SKM-1 treated with dmso at 0.1 percent for 144 hours (cell line): ENCODE results near the gene WDR13.
"Not testable (repeated sequence)": the region's sequence is repeated elsewhere in the genome, so short reads cannot be mapped to it uniquely, and the experiment has no call there.

Experiments used
- DNase-seq: peaks from one replicate; lab custom pipeline; 2025; ENCODE audit not compliant: unreplicated experiment; lab: John Stamatoyannopoulos, UW

Gene WDR13

DNA sequence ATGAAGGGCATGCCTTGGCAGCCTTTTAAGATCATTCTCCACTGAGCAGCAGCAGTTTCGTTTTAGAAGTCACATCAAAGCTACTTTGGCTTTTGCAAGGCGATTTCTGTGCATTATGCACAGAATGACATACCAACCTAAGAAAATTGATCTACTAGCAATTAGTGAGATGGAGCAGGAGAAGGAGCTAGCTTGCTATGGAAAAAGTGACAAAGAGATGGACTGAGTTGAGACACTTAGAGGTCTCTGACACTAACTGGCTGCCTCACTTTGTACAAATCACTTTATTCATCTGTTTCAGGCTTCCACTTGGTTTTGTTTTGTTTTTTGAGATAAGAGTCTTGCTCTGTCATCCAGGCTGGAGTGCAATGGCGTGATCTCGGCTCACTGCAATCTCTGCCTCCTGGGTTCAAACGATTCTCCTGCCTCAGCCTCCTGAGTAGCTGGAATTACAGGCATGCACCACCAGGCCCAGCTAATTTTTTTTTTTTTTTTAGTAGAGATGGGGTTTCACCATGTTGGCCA, 54.8 kb downstream of the WDR13 start:
- DNase-seq, result not testable (repeated sequence)

DNA sequence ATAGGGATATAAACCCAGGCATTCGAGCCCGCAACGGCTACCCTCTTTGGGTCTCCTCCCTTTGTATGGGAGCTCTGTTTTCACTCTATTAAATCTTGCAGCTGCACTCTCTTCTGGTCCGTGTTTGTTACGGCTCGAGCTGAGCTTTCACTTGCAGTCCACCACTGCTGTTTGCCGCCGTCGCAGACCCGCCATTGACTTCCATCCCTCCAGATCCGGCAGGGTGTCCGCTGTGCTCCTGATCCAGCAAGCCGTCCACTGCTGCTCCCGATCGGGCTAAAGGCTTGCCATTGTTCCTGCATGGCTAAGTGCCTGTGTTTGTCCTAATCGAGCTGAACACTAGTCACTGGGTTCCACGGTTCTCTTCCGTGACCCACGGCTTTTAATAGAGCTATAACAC, 57.5 kb downstream of the WDR13 start:
- DNase-seq, result not testable (repeated sequence)
